Measurements from ENCODE around the gene TTLL11.
"Not testable (repeated sequence)": the region's sequence is repeated elsewhere in the genome, so short reads cannot be mapped to it uniquely, and the experiment has no call there.

Gene TTLL11

GRCh38 chr9:121895818-121896544 lies 197.1 kb downstream of the TTLL11 start:
- no peak for DNase-seq

- no peak for DNase-seq
Measured at GRCh38 chr9:121895358-121895757, 197.8 kb downstream of the TTLL11 start.

- DNase-seq = not testable (repeated sequence)
Measured at GRCh38 chr9:121894380-121894779, 198.7 kb downstream of the TTLL11 start.

- peak; percentile 36 for DNase-seq
Measured at GRCh38 chr9:121893786-121894185, 199.3 kb downstream of the TTLL11 start.

- no peak for DNase-seq
Measured at GRCh38 chr9:121892706-121893105, 200.4 kb downstream of the TTLL11 start.

- DNase-seq = no peak
Measured at GRCh38 chr9:121890746-121891145, 202.4 kb downstream of the TTLL11 start.

GRCh38 chr9:121889990-121890563 lies 203.0 kb downstream of the TTLL11 start:
- DNase-seq = no peak

GRCh38 chr9:121888438-121888775 lies 204.7 kb downstream of the TTLL11 start:
- DNase-seq = no peak

GRCh38 chr9:121887553-121888437 lies 205.3 kb downstream of the TTLL11 start:
- DNase-seq = no peak

- DNase-seq = no peak
Measured at GRCh38 chr9:121886759-121887485, 206.2 kb downstream of the TTLL11 start.

GRCh38 chr9:121885345-121885901 lies 207.7 kb downstream of the TTLL11 start:
- DNase-seq = no peak

- DNase-seq = no peak
Measured at GRCh38 chr9:121884057-121884541, 209.0 kb downstream of the TTLL11 start.

- DNase-seq = no peak
Measured at GRCh38 chr9:121883281-121884056, 209.6 kb downstream of the TTLL11 start.

GRCh38 chr9:121881920-121882500 lies 211.1 kb downstream of the TTLL11 start:
- no peak for DNase-seq

GRCh38 chr9:121880343-121880898 lies 212.7 kb downstream of the TTLL11 start:
- DNase-seq = no peak

GRCh38 chr9:121878271-121878822 lies 214.8 kb downstream of the TTLL11 start:
- DNase-seq = no peak

GRCh38 chr9:121876658-121877271 lies 216.3 kb downstream of the TTLL11 start:
- DNase-seq = no peak

- DNase-seq = no peak
Measured at GRCh38 chr9:121876255-121876654, 216.9 kb downstream of the TTLL11 start.

- DNase-seq = no peak
Measured at GRCh38 chr9:121874524-121874923, 218.6 kb downstream of the TTLL11 start.

- no peak for DNase-seq
Measured at GRCh38 chr9:121871431-121872025, 221.6 kb downstream of the TTLL11 start.

All from NCI-H526 treated with DMSO at 0.1 percent for 48 hours (cell line).